GDM1 (cell line): Measurements from ENCODE around the gene VPS18.

Source experiments
- DNase-seq: peaks from one replicate; lab custom pipeline; 2025; lab: John Stamatoyannopoulos, UW

The VPS18 gene

GRCh38 chr15:40902605-40903561 lies 8.6 kb downstream of the VPS18 start:
- peak; percentile 42 for DNase-seq

- no peak for DNase-seq
Measured at GRCh38 chr15:40904552-40905201, 10.4 kb downstream of the VPS18 start.

GRCh38 chr15:40906091-40906990 lies 12.1 kb downstream of the VPS18 start:
- DNase-seq = no peak

GRCh38 chr15:40906991-40907802 lies 12.9 kb downstream of the VPS18 start:
- DNase-seq = no peak

GRCh38 chr15:40908095-40908494 lies 13.8 kb downstream of the VPS18 start:
- DNase-seq = no peak

- no peak for DNase-seq
Measured at GRCh38 chr15:40909662-40910630, 15.7 kb downstream of the VPS18 start.

- no peak for DNase-seq
Measured at GRCh38 chr15:40911141-40911540, 16.9 kb downstream of the VPS18 start.

- DNase-seq = no peak
Measured at GRCh38 chr15:40911693-40912092, 17.4 kb downstream of the VPS18 start.

GRCh38 chr15:40912478-40912877 lies 18.2 kb downstream of the VPS18 start:
- no peak for DNase-seq

GRCh38 chr15:40914013-40914412 lies 19.8 kb downstream of the VPS18 start:
- no peak for DNase-seq

- no peak for DNase-seq
Measured at GRCh38 chr15:40914486-40914885, 20.2 kb downstream of the VPS18 start.

- DNase-seq = no peak
Measured at GRCh38 chr15:40915116-40915661, 20.9 kb downstream of the VPS18 start.

GRCh38 chr15:40915679-40916078 lies 21.4 kb downstream of the VPS18 start:
- no peak for DNase-seq

- no peak for DNase-seq
Measured at GRCh38 chr15:40917585-40917984, 23.3 kb downstream of the VPS18 start.

- DNase-seq = no peak
Measured at GRCh38 chr15:40918146-40918798, 24.0 kb downstream of the VPS18 start.

GRCh38 chr15:40918799-40919392 lies 24.6 kb downstream of the VPS18 start:
- no peak for DNase-seq

GRCh38 chr15:40921949-40922607 lies 27.8 kb downstream of the VPS18 start:
- DNase-seq = no peak

GRCh38 chr15:40922608-40923005 lies 28.4 kb downstream of the VPS18 start:
- no peak for DNase-seq
